Measurements from ENCODE around the gene PGPEP1. TPM values are rescaled to one million over a fixed set of nuclear protein-coding genes. Genes with fewer than 3 reads are reported as not detected.

Gene PGPEP1
- total RNA-seq, 1 donor from 2014 or later, result 32.1 TPM

- peak; percentile 44 for DNase-seq (ENCODE audit: low read depth)
These were observed 77.0 kb downstream of the PGPEP1 start for GRCh38 chr19:18417250-18418028.

GRCh38 chr19:18418029-18418482 is 77.7 kb downstream of the PGPEP1 start:
- DNase-seq (ENCODE audit: low read depth), result no peak

- DNase-seq (ENCODE audit: low read depth), result no peak
These were observed 78.2 kb downstream of the PGPEP1 start for GRCh38 chr19:18418483-18419194.

GRCh38 chr19:18419195-18419698 is 78.8 kb downstream of the PGPEP1 start, which contains the start of gene SSBP4:
TSS of gene SSBP4 (plus strand) at chr19:18419398. CDS start at chr19:18419649, 251 bp downstream.
- DNase-seq (ENCODE audit: low read depth), result peak; percentile 79

Small RNAs within 50 kb of the gene (microRNA-seq; reads per million reads assigned to microRNA genes)
- not detected for gene MIR3189

Other genes with a start within 250 kb of the PGPEP1 start
- gene MAST3, start 242.8 kb upstream of the PGPEP1 start, total RNA-seq, result 5.8 and 6.2 TPM in 2 replicates
- gene PIK3R2, start 187.4 kb upstream of the PGPEP1 start, total RNA-seq, result 48.4 and 50.5 TPM in 2 replicates
- gene IFI30, start 166.8 kb upstream of the PGPEP1 start, total RNA-seq, result 0.73 and 6.5 TPM in 2 replicates
- gene MPV17L2, start 147.4 kb upstream of the PGPEP1 start, total RNA-seq, result 52.1 and 68.6 TPM in 2 replicates
- gene RAB3A, start 136.6 kb upstream of the PGPEP1 start, total RNA-seq, result 2.7 and 3.4 TPM in 2 replicates
- gene PDE4C, start 114.2 kb upstream of the PGPEP1 start, total RNA-seq, result 1.7 TPM in 1 of 2 replicates, not detected in the other
- 1.1 and 1.2 TPM in 2 replicates for gene IQCN, start 66.1 kb upstream of the PGPEP1 start, total RNA-seq
- gene JUND, start 59.0 kb upstream of the PGPEP1 start, total RNA-seq, result 244 and 299 TPM in 2 replicates
- 290 and 353 TPM in 2 replicates for gene LSM4, start 17.5 kb upstream of the PGPEP1 start, total RNA-seq
- 104 and 116 TPM in 2 replicates for gene GDF15, start 45.6 kb downstream of the PGPEP1 start, total RNA-seq
- not detected in 2 replicates for gene LRRC25, start 57.0 kb downstream of the PGPEP1 start, total RNA-seq
- gene SSBP4, start 78.8 kb downstream of the PGPEP1 start, total RNA-seq, result 124 and 134 TPM in 2 replicates
- 5.0 and 11.7 TPM in 2 replicates for gene ISYNA1, start 97.5 kb downstream of the PGPEP1 start, total RNA-seq
- 8.1 and 10.0 TPM in 2 replicates for gene ELL, start 181.5 kb downstream of the PGPEP1 start, total RNA-seq
- gene FKBP8, start 203.0 kb downstream of the PGPEP1 start, total RNA-seq, result 295 and 304 TPM in 2 replicates
- gene KXD1, start 217.3 kb downstream of the PGPEP1 start, total RNA-seq, result 75.0 and 82.4 TPM in 2 replicates
- gene UBA52, start 231.3 kb downstream of the PGPEP1 start, total RNA-seq, result 567 and 699 TPM in 2 replicates
- 64.0 and 76.1 TPM in 2 replicates for gene REX1BD, start 248.2 kb downstream of the PGPEP1 start, total RNA-seq

Measured in myocyte (in vitro differentiated cells).